Measurements from ENCODE around the gene METTL24. TPM values are rescaled to one million over a fixed set of nuclear protein-coding genes. Genes with fewer than 3 reads are reported as not detected.

The METTL24 gene
- total RNA-seq, 1 experiment from 2014 or later = not detected

DNA sequence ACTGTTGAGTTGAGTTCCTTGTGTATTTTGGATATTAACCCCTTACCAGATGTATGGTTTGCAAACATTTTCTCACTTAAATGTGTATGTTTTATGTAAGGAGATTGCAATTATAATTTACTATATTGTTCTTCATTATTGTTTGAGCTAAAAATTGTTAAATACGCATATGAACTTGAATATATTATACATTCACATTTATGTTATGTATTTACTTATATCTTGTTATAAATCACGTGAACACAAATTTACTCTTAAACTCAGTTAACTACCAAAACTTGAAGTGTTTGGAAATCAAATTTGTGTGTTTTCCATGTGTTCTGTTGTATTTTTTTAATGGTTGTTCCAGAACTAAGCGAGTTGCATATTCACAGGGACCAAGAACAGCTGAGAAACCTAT, 159.6 kb downstream of the METTL24 start:
- DNase-seq (ENCODE audit: low read depth) = no peak

DNA sequence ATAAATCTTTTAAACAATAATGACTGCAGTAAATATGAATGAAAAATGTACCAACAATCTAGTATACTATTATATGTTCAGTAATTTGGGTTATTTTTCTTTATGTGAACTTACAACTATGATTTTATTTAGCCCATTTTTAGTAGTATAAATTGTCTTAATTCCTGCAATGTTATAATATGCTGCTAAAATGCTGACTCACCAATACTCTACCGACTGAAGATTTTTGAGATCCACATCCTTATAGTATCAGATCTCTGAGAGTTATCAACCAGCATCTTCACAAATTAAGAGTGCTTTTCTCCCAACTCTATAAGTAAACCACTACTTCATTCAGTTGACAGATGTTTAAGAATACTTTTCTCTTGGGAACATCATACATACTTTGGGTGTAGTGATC, 161.3 kb downstream of the METTL24 start:
- no peak for DNase-seq (ENCODE audit: low read depth)

DNA sequence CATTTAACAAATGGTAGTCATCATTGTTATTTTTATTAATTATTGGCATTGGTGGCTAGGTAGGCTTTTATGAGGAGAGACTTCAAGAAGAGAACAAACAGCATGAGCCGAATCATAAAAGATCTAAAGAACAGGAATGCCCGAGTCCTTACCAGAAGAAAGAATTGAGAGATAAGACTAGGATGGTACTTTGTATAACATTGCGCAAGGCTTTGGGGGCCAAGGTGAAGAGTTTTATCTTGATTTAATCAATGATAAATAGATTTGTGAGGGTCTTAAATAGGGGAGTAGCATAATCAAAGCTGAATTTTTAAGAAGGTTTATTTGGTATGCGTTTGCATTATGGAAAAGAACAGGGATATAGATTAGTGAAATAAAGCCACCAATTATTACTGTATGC, 162.5 kb downstream of the METTL24 start:
- DNase-seq (ENCODE audit: low read depth) = no peak

Other genes with a start within 250 kb of the METTL24 start
- 11.3 and 14.9 TPM in 2 replicates for gene WASF1, start 178.7 kb downstream of the METTL24 start, total RNA-seq (2014; rRNA removed)
- 20.4 and 20.5 TPM in 2 replicates for gene CDC40, start 177.9 kb downstream of the METTL24 start, total RNA-seq (2014; rRNA removed)
- gene DDO, start 57.2 kb upstream of the METTL24 start, total RNA-seq (2014; rRNA removed) = 2.6 and 3.3 TPM in 2 replicates
- gene SLC22A16, start 118.3 kb upstream of the METTL24 start, total RNA-seq (2014; rRNA removed) = not detected in 2 replicates